HG02943 (cell line): ENCODE data around the gene PACRG.

Source experiments
- ATAC-seq: cut with Tn5 transposase; IDR thresholded peaks from one replicate; pipeline ENCODE4 v1.9.1; 2021; ENCODE audit warnings: mild to moderate bottlenecking, low read depth, moderate library complexity; ENCODE audit not compliant: unreplicated experiment

Gene PACRG

DNA sequence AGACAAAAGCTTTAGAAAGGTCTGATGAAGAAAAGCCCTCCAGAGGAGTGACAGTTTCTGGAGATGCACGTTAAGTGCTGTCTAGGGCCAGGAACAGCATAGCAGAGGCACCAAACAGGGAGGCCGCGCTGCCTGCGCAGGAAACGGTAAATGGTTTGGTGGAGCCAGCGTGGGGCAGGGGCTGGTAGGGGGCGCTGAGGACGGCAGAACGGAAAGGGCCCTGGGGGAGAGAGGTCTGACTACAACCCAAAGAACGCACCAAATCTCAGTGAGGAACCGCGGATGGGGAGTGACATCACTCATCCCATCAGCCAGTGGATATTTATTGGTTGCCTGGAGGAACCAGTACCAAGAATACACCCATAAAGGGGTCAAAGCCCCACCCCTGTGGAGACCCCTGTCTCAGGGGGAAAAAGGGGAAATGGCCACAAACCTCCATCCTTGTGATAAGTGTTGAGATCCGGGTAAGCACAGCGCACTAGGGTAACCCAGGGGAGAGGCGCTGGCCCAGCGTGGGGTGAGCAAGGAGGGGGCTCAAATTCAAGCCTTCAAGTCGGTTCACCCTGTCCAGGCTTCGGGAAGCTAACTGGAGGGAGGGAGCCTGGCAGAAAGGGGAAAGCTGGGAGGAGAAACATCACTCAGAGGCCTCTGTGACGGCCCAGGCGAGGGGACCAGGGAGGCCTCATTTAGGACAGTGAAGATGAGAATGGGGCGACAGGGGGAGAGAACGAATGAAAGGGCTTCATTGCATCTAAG lies 437.6 kb downstream of the PACRG start:
- ATAC-seq: no peak

DNA sequence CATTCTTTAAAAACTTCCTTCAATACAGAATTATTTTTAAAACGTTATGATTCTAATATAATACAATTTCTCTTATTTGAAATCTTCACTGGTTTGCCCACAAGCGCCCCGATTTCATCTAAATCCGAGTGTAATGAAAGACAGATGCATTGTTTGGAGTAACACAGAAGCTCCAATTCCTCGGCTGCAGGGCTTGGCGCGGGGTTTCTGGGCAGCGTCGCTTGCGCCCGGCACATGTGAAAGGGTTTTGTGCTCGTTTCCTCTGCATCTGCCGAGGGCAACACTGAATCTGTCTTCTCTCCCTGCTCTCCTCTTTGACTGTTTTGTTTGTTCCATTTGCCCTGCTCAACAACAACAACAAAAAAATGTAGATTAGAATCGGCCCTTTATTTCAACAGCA lies 438.1 kb downstream of the PACRG start:
- ATAC-seq: no peak

DNA sequence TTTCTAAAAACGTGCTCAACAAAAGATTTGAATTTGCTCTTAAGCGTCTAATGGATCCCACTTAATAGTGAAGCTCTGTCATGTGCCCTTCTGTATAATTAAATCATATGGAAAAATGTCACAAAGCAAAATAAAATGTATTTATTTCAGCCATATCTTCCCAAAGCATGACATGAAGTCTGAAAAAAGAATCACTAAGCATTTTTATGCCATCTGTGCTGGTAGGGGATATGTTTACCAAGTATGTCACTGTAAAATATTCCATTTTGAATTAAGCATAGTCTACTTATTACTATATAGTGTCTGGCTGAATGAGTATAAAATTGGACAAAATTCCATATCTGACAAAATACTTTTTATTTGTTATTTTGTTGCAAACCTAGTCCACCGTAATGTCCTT lies 438.7 kb downstream of the PACRG start:
- ATAC-seq: no peak

DNA sequence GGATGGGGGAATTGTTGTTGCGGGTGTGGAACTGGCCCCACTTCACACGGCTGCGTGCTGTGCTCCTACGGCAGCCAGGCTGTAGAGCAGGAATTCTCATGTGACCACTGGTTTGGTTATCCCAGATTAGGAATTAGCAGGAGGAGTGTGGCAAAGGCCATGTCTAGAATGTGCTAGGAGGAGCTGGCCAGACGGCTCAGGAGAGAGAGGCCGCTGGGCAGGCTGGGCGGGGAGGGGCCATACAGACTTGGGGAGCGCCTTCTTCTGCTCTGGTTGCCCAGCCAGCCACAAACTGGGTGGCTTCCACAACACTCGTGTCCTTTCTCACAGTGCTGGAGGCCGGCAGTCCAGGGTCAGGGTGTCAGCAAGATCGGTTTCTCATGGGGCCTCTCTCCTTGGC lies 441.7 kb downstream of the PACRG start:
- ATAC-seq: no peak

DNA sequence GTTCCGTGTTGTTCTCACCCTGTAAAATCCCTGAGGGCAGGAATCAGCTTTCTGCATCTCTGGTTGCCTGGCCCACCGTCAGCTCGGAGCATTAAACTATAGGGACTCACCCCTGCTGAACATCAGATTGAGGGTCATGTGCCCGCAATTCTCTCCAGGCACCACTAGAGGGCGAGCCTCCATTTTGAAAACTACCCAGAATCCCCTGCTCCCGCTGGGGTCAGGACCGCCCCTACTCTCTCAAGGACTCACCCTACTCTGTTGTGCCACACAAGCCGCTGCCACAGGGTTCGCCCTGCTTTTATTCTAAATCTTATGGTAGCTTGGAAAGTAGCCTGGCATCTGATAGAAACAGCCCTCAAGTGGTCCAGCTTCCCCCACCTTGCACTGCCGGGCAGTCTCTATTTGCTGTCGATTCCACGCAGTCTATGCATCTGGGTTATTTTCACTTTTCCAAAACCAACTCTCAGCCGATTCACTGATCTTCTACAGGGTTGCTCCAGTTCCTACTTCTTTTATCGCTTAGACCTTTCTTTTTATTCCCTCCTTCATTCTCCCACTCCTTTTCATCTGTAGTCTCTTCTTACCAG lies 442.6 kb downstream of the PACRG start:
- ATAC-seq: no peak

DNA sequence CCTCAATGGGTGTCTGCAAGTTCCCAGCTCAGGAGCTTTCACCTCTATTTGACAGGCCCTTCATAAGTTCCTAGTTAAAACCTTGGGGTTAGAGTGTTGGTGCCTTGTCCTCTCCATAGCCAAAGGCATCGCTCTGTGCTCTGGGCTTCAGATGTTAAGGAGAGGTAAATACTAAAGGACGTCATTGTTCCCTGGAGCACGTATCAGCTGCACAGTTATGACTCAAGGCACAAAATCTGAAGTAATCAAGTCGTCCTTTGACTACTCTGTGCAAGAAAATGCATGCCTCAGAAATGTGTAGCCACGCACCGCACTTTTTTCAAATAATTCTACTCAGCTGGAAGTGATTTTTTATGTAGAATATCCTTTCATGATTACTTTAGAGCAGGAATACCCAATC lies 446.0 kb downstream of the PACRG start:
- ATAC-seq: no peak

DNA sequence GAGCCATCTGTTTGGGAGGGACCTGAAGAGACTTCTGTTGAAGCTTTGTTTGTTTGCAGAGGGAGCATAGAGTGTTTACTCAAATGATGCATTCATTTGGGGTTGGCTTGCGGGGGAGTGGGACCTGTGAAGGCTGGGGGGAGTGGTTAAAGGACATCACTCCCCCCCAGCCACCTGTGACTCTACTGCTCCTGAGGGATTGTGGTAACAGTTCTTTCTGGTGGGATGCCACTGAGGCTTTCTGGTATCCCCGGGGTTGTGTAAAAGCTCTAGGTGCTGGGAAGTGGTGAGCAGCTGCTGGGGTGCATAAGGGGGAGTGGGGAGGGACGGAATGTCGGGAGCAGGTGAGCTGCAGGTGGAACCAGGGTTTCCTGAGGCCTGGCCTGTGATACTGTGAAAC lies 447.5 kb downstream of the PACRG start:
- no peak for ATAC-seq

DNA sequence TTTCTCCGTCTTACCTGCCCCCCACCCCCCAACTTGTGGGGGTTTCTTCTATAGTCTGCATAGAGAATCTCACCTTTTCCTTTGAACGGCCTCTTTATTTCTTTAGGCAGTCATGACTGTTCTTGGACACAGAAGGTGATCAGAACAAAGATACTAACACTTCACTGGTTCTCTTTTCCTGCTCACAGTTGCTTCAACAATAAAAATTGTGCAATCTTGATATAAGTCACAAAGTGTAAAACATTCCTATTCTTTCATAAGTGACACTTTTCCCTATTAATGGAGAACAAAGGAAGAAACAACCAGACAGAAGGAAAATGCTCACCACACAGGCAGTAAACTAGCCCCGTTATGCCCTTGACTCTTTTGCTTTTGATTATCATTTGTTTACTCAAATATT lies 448.3 kb downstream of the PACRG start:
- no peak for ATAC-seq

DNA sequence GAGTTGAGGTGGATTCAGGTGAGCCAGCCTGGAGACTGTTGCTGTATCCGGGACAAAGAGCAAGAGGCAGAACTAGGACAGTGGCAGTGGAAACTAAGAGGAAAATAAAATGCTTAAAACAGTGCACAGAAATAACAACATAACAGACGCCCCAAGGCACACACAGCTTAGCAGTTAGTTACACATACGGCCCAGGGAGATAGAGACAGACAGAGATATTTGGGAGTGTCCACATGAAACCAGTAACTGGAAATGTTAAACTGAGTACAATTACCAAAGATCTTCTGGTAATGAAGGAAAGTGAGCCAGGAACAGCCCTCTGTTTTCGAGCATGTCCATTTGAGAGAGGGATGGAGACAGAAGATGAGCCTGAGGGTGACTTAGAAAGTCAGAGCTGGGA lies 449.2 kb downstream of the PACRG start:
- ATAC-seq: no peak

DNA sequence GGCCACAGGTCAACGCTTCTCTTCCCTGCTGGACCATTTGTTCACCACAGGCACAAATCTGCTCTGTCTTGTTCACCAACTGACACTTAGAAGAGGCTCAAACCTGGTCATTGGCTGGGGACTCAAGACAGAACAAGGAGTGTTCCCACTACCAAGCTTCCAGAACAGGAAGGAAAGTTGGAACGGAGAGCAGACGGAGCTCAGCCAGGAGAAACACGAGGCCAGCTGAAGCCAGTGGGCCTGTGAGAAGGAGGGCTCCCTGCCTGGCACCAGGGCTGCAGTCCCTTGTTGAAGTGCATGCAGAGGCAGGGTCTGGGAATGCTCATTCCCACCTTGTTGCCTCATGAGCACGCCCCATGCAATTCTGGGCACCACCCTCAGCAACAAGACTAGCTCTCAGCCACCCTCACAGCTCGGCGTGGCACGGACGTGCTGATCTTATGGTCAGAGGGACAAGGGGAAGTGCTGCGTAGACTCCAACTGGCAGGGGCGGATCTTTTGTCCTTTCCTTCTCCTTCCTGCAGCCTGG lies 450.2 kb downstream of the PACRG start:
- ATAC-seq: no peak

DNA sequence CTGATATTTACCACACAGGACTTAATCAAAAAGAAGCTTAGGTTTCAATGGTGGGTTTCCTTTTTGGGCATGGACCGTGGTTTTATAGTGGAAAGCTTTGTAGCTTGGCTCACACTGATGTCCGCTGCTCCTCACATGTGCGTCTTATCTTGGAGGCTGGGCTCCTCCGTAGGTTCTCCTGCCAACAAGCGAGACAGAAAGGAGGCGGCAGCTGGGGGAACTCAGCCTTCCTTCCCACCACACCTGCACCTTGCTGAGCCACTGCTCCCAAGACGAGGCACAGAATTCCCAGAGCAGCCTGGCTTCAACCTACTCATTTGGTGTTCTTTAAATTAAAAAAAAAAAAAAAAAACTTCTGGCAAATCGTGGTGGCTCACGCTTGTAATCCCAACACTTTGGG lies 451.3 kb downstream of the PACRG start:
- ATAC-seq: no peak

DNA sequence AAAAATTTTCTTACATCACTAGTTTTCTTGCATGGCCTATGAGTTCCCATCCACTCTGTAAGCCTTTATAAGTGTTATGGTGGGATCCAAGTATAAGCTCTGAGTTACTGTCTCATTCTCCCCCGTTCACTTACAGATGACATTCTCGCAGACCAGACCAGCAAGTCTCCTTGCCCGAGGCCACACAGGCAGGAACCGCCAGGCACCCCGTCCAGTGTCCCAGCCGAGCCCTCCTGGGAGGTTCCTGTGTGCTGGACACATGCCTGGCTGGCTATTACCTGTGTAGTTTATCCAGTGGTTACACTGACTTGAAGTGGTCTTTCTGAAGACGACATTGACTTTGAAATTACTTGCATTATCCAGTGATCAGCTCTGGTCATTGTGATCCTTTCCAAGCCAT lies 451.9 kb downstream of the PACRG start:
- ATAC-seq: no peak

DNA sequence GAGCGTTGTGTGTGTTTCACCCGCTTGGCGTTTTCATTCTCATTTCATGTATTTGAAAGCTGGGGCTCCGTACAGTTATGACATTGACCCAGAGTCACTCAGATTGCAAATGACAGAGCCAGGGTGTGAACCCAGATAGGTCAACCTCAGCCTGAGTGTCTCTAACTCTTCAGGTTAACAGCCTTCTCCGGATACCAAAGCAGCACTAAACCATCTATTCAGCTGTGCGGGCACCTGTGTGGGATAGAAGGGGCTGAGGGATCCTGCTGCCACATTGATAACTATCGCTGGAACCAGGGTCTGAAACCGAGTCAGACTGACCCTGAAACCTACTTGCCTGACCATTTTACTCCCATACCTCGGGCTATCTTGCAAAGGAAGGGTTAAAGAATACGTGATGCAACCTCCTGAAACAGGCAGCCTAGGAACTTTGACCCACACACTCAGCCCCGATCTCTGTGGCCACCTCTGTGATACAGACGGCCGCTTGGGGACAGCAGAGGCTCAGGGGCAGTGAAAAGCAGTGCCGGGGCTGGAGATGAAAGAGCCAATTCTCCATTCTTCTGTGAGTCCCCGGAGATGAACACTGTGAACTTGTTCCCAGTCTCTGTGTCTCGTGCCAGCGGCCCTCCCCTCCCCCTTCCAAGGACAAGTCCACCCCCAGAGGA lies 453.2 kb downstream of the PACRG start:
- ATAC-seq: no peak

DNA sequence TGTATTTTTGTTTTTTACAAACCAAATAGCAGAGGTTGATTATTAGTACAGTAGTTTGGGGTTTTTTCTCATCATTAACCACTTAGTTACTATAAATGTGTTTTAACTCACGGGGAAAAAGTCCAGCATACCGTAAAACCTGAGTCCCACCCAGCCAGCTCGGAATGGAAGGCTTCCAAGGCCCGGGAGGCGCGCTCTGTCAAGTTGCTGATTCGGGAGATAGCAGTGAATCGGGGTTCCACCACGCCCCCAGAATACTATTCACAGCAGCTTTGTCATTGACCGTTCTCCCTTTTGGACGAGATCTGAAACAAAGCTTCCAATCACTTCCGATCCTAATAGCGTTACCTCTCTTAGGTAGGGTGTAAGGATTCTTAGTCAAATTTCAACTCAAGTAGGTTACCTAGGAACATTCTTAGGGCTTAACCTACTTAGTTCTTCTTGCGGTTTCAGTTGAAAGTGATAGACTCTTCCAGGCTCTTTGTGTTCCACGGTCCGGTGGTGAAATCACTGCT lies 453.9 kb downstream of the PACRG start:
- ATAC-seq: no peak

DNA sequence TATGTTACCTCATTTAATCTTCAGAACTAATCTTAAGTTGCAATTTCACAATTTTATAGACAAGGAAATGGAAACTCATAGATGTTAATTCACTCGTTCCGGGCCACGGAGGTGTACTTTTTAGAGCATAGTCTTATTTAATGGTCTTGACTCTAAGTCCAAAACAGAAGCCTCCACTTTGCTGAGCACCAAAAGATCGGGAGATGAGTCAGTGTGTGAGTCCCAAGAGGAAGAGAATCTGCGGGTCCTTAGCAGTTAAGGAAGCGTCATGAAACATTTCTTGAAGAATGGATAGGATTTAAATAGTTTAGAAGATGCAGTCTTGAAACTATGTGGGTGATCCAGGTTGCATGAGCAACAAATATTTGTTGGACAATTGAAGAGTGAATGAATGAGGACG lies 454.9 kb downstream of the PACRG start:
- ATAC-seq: no peak

DNA sequence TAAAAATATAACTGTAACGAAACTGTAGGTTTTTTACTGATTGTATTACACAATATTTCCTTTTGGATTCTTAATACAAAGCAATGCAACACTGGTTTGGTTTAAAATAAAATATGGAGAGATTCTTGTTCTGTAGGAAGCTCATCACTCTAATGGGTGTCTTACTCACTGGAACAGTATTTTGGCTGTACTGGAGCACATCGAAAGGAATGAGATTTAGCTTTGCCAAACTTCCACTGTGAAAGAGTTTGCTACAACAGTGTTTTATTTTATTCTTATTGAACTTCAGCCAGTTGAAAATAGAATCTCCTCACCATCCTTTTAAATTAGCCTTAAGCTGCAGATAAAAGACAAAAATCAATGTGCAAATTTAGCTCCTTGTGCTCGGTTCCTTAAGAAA lies 456.0 kb downstream of the PACRG start:
- ATAC-seq: no peak

DNA sequence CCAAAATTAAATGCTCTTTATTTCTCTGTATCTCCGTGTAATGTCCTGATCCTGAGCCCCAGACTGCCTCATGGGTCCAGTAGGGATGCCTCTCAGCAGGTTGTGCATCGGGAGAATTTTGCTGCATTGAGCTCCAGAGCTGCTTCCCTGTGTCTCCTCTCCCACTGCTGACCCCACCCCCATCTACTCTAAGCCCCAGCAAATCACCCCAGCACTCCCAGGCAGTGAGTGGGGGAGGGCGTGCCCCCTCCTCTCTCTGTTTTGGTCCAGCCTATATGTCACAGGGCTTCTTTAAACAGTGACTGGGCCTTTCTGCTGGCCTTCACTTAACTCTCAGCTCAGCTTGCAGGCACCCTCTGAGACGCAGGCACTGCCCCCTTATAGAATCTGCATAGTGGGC lies 458.0 kb downstream of the PACRG start:
- no peak for ATAC-seq

DNA sequence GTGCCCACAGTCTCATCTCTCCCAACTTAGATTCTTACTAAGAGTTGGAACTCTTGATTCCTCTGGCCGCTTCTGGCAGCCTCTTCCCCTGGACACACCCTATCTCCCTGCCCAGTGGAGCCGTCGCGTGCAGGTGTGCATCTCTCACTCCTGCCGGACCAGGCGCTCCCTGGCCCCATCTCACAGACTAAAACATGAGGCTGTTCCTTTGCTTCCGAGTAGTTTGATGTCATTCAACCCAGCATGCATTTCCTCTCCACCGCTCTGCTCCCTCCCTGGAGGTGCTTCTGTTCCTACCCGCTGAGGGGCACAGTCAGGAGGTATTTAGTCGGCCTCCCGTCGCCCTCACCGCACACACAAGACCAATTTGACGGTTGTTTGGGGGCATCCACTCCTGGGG lies 458.8 kb downstream of the PACRG start:
- no peak for ATAC-seq

DNA sequence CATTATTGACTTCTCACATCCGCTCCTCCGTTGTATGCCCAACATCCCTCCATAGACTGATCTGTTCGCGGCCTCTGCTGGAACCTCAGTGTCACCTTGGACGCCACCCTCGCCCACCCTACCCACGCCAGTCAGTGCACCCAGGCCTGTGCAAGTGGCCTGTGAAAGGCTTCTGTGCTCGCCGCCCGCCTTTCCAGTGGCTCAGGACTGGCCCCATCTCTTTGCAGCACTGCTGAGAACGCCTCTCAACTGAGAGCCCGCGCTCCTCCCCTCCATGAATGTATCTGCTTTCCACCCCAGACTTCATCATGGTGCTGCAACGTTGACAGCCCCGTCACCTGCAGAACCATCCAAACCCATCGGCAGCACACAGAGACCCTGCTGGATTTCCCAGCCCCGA lies 459.4 kb downstream of the PACRG start:
- no peak for ATAC-seq

DNA sequence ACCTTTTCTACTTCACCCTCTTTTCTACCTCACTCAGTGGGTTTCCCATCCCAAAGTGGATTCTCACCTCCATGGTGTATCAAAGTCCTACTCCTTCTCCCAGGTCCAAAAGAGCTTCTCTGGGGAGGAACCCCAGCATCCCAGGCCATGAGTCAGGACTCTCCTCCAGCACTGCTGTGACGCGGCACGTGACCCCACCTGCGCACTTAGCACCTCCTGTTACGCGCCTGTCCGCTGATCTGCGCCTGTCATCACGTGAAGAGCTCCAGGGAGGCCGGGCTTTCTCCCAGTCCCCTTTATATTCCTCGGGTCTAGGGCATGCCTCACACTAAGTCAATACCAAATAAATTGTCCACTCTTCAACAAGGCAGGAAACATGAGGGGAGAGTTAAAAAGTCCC lies 459.8 kb downstream of the PACRG start:
- ATAC-seq: no peak

DNA sequence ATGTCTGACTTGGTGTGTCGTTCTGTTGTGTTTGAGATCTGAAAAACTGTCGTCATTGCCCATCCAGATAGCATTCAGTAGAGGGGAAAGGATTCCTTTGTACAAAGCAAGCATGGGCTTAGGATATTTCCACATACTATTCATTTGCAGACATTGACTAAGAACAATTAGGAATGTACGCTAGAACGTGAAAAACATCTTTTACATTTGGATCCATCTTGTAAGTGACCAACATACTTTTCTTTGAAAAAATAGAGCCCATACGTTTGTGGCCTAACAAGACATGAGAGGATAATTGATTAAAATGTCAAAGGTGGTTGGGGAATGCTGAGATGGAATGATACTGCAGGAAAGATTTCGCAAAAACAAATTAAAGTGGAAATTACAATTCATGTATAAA lies 461.0 kb downstream of the PACRG start:
- no peak for ATAC-seq

DNA sequence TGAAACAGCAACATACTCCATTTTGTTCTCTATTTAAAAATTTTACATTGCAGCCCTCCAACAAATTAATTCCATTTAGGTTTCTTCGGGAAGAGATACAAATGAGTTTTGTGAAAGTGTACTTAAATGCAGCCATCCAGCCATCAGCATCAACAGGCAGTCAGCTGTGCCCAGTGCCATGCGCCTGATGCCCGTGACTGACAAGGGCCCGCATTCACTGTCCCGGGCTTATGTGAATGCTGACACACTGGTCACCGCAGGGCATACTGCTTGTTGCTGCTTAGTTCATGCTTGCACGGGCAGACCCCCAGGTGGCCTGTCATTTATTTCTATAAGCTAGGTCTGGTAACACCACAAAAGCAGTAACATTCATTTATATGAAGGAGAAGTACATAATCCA lies 461.8 kb downstream of the PACRG start:
- no peak for ATAC-seq
